ENCODE results near the gene GIGYF2.

GIGYF2 gene

GRCh38 chr2:232649033-232649432 lies 48.1 kb upstream of the GIGYF2 start (continued):
- TF ChIP-seq SCRT2 (tag by site-specific recombination; IDR thresholded peaks at IDR 0.05) (no peak), REPIN1 (tag by site-specific recombination; IDR thresholded peaks at IDR 0.05; ENCODE audit: low read depth) (no peak), ZNF404 (tag by site-specific recombination; IDR thresholded peaks at IDR 0.05) (no peak), KLF8 (tag by site-specific recombination; IDR thresholded peaks at IDR 0.05) (no peak), ZNF561 (tag by site-specific recombination; IDR thresholded peaks at IDR 0.05; ENCODE audit: borderline replicate concordance) (no peak), ZNF596 (tag by site-specific recombination; IDR thresholded peaks at IDR 0.05) (no peak), ZNF670 (tag by site-specific recombination; IDR thresholded peaks at IDR 0.05; ENCODE audit: low read depth) (no peak), ZNF37A (tag by site-specific recombination; IDR thresholded peaks at IDR 0.05) (no peak)
- TF ChIP-seq, protein P1, sequence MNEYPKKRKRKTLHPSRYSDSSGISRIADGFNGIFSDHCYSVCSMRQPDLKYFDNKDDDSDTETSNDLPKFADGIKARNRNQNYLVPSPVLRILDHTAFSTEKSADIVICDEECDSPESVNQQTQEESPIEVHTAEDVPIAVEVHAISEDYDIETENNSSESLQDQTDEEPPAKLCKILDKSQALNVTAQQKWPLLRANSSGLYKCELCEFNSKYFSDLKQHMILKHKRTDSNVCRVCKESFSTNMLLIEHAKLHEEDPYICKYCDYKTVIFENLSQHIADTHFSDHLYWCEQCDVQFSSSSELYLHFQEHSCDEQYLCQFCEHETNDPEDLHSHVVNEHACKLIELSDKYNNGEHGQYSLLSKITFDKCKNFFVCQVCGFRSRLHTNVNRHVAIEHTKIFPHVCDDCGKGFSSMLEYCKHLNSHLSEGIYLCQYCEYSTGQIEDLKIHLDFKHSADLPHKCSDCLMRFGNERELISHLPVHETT (tag by site-specific recombination; IDR thresholded peaks at IDR 0.05): no peak

DNA sequence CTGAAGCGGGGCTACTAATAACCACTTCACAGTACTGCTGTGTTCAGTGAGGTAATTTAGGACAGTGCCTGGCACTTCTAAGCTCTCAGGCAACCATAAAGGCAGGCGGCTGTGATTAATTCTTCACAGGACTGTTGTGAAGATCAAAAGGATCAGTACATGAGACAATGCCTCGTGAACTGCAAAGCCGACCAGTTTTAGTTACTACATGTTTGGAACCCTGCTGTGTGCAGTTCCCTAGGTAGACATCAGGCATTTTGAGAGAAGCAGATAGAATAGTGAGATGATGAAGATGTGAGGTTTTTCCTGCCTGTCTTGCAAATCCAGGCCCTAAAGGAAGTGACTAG lies 44.7 kb upstream of the GIGYF2 start:
- POLR2A ChIA-PET: interaction anchor here (1.1 to 1.3 kb wide), 2 partner anchors 10 to 19 kb away, joined by 3 to 4 read pairs; partner anchors contain the start of gene EFHD1
- CTCF ChIA-PET: interaction anchor here (0.5 to 0.8 kb wide), 2 partner anchors 47 to 97 kb away, joined by 3 to 7 read pairs; no protein-coding TSS in a partner anchor
- TF ChIP-seq REST (tag by site-specific recombination; IDR thresholded peaks at IDR 0.05) (no peak), ZNF473 (tag by site-specific recombination; IDR thresholded peaks at IDR 0.05) (no peak), ZNF24 (tag by site-specific recombination; IDR thresholded peaks at IDR 0.05) (no peak), ZIC2 (tag by site-specific recombination; IDR thresholded peaks at IDR 0.05) (peak; percentile 91), ZNF658 (tag by site-specific recombination; IDR thresholded peaks at IDR 0.05) (no peak), ZNF324 (tag by site-specific recombination; IDR thresholded peaks at IDR 0.05) (no peak), MYNN (tag by site-specific recombination; IDR thresholded peaks at IDR 0.05; ENCODE audit: borderline replicate concordance) (no peak), MEIS1 (CRISPR knock-in tag; IDR thresholded peaks at IDR 0.05; ENCODE audit: borderline replicate concordance) (no peak), BCL11A (tag by site-specific recombination; IDR thresholded peaks at IDR 0.05; ENCODE audit: low read depth) (no peak), ZNF707 (tag by site-specific recombination; IDR thresholded peaks at IDR 0.05) (no peak), ATF2 (tag by site-specific recombination; IDR thresholded peaks at IDR 0.05; ENCODE audit: low read depth) (no peak), ZFP41 (tag by site-specific recombination; IDR thresholded peaks at IDR 0.05; ENCODE audit: borderline replicate concordance) (no peak), OVOL3 (tag by site-specific recombination; IDR thresholded peaks at IDR 0.05) (no peak), ZNF785 (tag by site-specific recombination; IDR thresholded peaks at IDR 0.05) (no peak), ZFP3 (tag by site-specific recombination; IDR thresholded peaks at IDR 0.05; ENCODE audit: low read depth) (no peak), SP7 (tag by site-specific recombination; IDR thresholded peaks at IDR 0.05) (peak; percentile 55; the same call in 1 of the 2 replicates), KLF16 (tag by site-specific recombination; IDR thresholded peaks at IDR 0.05) (no peak)
- TF ChIP-seq, protein P2, sequence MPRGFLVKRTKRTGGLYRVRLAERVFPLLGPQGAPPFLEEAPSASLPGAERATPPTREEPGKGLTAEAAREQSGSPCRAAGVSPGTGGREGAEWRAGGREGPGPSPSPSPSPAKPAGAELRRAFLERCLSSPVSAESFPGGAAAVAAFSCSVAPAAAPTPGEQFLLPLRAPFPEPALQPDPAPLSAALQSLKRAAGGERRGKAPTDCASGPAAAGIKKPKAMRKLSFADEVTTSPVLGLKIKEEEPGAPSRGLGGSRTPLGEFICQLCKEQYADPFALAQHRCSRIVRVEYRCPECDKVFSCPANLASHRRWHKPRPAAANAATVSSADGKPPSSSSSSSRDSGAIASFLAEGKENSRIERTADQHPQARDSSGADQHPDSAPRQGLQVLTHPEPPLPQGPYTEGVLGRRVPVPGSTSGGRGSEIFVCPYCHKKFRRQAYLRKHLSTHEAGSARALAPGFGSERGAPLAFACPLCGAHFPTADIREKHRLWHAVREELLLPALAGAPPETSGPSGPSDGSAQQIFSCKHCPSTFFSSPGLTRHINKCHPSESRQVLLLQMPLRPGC (tag by site-specific recombination; IDR thresholded peaks at IDR 0.05): no peak
- TF ChIP-seq, protein P3, sequence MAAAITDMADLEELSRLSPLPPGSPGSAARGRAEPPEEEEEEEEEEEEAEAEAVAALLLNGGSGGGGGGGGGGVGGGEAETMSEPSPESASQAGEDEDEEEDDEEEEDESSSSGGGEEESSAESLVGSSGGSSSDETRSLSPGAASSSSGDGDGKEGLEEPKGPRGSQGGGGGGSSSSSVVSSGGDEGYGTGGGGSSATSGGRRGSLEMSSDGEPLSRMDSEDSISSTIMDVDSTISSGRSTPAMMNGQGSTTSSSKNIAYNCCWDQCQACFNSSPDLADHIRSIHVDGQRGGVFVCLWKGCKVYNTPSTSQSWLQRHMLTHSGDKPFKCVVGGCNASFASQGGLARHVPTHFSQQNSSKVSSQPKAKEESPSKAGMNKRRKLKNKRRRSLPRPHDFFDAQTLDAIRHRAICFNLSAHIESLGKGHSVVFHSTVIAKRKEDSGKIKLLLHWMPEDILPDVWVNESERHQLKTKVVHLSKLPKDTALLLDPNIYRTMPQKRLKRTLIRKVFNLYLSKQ (tag by site-specific recombination; IDR thresholded peaks at IDR 0.05; ENCODE audit: borderline replicate concordance): no peak
- TF ChIP-seq, protein P4, sequence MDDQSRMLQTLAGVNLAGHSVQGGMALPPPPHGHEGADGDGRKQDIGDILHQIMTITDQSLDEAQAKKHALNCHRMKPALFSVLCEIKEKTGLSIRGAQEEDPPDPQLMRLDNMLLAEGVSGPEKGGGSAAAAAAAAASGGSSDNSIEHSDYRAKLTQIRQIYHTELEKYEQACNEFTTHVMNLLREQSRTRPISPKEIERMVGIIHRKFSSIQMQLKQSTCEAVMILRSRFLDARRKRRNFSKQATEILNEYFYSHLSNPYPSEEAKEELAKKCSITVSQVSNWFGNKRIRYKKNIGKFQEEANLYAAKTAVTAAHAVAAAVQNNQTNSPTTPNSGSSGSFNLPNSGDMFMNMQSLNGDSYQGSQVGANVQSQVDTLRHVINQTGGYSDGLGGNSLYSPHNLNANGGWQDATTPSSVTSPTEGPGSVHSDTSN (CRISPR knock-in tag; IDR thresholded peaks at IDR 0.05): no peak

More for the DNA sequence above, 44.7 kb upstream of the GIGYF2 start:
- Histone ChIP-seq H3K36me3 (ENCODE audit: control insufficient read depth in 2 of 2, insufficient read depth in 1 of 2, low read length in 2 of 2) (no peaks in the 10 kb centered on the region), H3K27ac (ENCODE audit: extremely low read depth, low read depth, low read length) (no peak overlapping the region), H3K4me3 (ENCODE audit: low read depth, low read length) (no peak overlapping the region), H3K9me3 (ENCODE audit: control insufficient read depth, insufficient read depth, low read depth, low read length) (no peaks in the 10 kb centered on the region), H3K4me1 (ENCODE audit: control insufficient read depth, insufficient read depth, low read length) (peaks cover 3% of the 10 kb centered on the region; the same call in 1 of the 2 replicates)

Data from HEK293 (cell line).